HG02970 (cell line): ENCODE data around the gene SNX30.

Experiments used
- ATAC-seq: cut with Tn5 transposase; IDR thresholded peaks from one replicate; pipeline ENCODE4 v1.9.1; 2021; ENCODE audit warnings: mild to moderate bottlenecking, moderate library complexity, moderate number of reproducible peaks; ENCODE audit not compliant: unreplicated experiment, low FRiP score

SNX30 gene

GRCh38 chr9:112872019-112872418 lies 121.5 kb downstream of the SNX30 start:
- no peak for ATAC-seq

GRCh38 chr9:112873773-112874405 lies 123.3 kb downstream of the SNX30 start:
- no peak for ATAC-seq

- ATAC-seq, result no peak
Measured at GRCh38 chr9:112878752-112879151, 128.2 kb downstream of the SNX30 start.

GRCh38 chr9:112880650-112881049 lies 130.1 kb downstream of the SNX30 start:
- ATAC-seq, result no peak

- no peak for ATAC-seq
Measured at GRCh38 chr9:112881331-112881730, 130.8 kb downstream of the SNX30 start.

- ATAC-seq, result no peak
Measured at GRCh38 chr9:112884101-112884500, 133.5 kb downstream of the SNX30 start.

GRCh38 chr9:112884721-112885120 lies 134.2 kb downstream of the SNX30 start:
- no peak for ATAC-seq

GRCh38 chr9:112885324-112885723 lies 134.8 kb downstream of the SNX30 start:
- ATAC-seq, result no peak

GRCh38 chr9:112886351-112886750 lies 135.8 kb downstream of the SNX30 start:
- no peak for ATAC-seq

GRCh38 chr9:112887381-112887780 lies 136.8 kb downstream of the SNX30 start:
- no peak for ATAC-seq

GRCh38 chr9:112890106-112891081 lies 139.8 kb downstream of the SNX30 start, which contains the start of gene SLC46A2:
TSS of gene SLC46A2 (minus strand) at chr9:112890876. CDS start at chr9:112890681, 195 bp downstream.
- no peak for ATAC-seq

- ATAC-seq, result no peak
Measured at GRCh38 chr9:112891521-112891920, 141.0 kb downstream of the SNX30 start.

GRCh38 chr9:112892981-112893380 lies 142.4 kb downstream of the SNX30 start:
- ATAC-seq, result no peak

- no peak for ATAC-seq
Measured at GRCh38 chr9:112894041-112894440, 143.5 kb downstream of the SNX30 start.

GRCh38 chr9:112894699-112895098 lies 144.1 kb downstream of the SNX30 start:
- no peak for ATAC-seq

- no peak for ATAC-seq
Measured at GRCh38 chr9:112896131-112896530, 145.6 kb downstream of the SNX30 start.

- no peak for ATAC-seq
Measured at GRCh38 chr9:112898872-112899311, 148.3 kb downstream of the SNX30 start.

GRCh38 chr9:112900488-112900887 lies 149.9 kb downstream of the SNX30 start:
- ATAC-seq, result no peak

- ATAC-seq, result no peak
Measured at GRCh38 chr9:112900901-112901300, 150.3 kb downstream of the SNX30 start.

- no peak for ATAC-seq
Measured at GRCh38 chr9:112905084-112905483, 154.5 kb downstream of the SNX30 start.

- ATAC-seq, result no peak
Measured at GRCh38 chr9:112911736-112912135, 161.2 kb downstream of the SNX30 start.
